HG03354 (cell line): ENCODE measurements around the gene PGAP3.
"Not testable (repeated sequence)": the region's sequence is repeated elsewhere in the genome, so short reads cannot be mapped to it uniquely, and the experiment has no call there.

Source experiments
- ATAC-seq: cut with Tn5 transposase; IDR thresholded peaks from one replicate; pipeline ENCODE4 v1.9.1; 2021; ENCODE audit warnings: mild to moderate bottlenecking; ENCODE audit not compliant: unreplicated experiment, poor library complexity, severe bottlenecking

The PGAP3 gene

GRCh38 chr17:39699818-39700147 is 11.9 kb upstream of the PGAP3 start, which contains the start of gene ERBB2:
Gene ERBB2 (plus strand): TSS chr17:39700064. CDS start chr17:39700239, 175 bp downstream.
- ATAC-seq: no peak

GRCh38 chr17:39699157-39699817 is 11.4 kb upstream of the PGAP3 start:
- ATAC-seq: not testable (repeated sequence)

GRCh38 chr17:39697961-39698360 is 10.1 kb upstream of the PGAP3 start:
- no peak for ATAC-seq

DNA sequence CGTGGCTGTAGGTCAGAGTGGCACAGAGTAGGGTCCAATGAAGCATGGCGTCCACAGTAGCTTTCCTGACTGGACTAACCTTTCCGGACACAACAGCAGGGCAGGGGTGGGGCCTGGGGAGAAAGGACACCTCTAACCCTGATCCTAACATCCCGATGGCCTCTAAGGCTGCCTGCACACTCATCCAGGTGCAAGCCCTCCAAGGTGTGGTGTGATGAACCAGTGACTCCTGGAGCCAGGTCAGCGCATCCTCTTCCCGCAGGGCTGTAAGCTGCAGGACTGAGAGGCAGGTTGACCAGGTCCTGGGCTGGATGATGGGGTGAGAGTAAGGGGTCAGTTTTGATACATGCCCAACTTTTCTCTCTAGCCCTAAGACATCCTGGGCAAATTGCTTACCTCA is 8.9 kb upstream of the PGAP3 start:
- no peak for ATAC-seq

GRCh38 chr17:39695089-39695474 is 7.2 kb upstream of the PGAP3 start:
- ATAC-seq: no peak

DNA sequence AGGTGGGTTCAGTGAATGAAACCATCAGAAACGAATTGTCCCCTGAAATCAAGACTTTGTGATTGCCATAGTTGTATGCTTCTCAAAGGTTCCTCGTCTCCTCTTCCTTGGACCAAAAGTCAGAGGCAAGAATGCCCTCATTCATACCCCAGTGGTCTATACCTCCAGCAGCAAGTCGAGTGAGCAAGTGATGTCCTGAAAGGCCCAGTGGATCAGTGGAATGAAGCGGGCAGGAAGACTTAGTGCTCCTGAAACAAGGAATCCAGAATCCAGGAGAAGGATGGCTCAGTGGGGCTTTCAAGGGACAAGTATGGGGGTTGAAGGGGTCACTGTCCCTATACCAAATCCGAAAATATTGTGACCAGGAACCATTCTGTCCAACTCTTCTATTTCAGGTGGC is 6.7 kb upstream of the PGAP3 start:
- no peak for ATAC-seq

DNA sequence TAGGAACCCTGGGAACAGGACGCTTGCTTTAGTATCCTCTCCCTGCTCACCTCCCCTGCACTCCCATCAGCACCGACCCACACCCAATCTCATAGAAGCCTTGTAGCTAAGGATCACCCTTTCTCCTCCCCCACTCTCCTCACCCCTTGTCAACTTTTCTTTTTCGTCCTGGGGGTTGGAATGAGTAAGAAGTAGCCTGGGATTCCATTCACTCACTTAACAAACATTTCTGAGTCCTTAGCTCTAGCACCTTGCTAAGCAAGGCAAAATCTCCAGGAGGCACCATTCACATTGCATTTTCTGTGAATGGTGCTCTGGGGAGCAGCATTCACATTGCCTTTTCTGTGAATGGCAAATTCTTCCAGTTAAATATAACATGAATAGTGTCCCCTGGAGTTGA is 1.1 kb upstream of the PGAP3 start:
- no peak for ATAC-seq

DNA sequence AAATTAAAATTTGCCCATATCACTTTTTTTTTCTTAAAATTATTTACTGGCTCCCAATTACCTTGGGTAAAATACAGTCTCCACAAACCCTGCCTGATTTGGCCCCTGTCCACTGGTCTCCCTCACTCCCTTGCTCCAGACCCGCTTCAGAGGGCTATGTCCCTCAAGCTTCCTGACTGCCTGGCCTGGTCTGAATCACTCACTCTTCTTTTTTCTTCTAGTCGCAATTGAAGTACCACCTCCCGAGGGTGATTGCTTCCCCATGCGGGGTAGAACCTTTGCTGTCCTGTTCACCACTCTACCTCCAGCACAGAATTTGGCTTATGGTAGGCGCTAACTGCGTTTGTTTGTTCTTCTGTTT is 598 bp upstream of the PGAP3 start:
- ATAC-seq: no peak

- ATAC-seq: no peak
These were observed 734 bp downstream of the PGAP3 start for GRCh38 chr17:39687101-39687545.

- no peak for ATAC-seq
These were observed 3.3 kb downstream of the PGAP3 start for GRCh38 chr17:39684369-39685192.

GRCh38 chr17:39683295-39683939 is 4.4 kb downstream of the PGAP3 start:
- ATAC-seq: no peak

DNA sequence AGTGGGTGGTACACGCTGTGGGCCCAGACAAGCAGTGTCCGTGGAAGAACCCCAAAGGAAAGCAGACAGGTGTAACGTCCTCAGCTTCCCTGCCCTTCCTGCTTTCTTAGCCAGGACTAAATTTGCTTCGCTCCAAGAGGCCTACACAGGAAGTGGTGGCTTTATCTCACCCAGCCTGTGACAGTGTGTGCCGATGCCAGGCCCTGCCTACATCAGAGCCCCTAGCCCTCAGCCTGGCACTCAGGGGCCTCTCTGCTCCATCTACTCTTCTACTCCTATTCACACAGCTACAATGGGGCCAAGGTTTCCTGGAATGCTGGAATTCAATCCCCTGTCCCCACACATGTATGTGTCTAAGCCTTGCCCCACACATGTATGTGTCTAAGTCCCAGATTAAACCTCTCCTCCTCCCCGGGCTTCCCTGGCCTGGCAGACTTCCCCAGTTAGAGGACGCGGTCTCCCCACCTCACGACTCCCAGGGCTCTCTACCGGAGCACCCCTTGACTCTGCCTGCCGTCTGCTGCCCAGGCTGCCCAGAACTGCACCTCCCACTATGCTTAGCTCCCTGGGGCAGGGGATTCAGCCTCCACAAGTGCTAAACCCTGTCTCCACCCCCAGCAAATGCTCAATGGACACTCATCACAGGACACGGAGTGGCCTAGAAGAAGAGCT is 8.2 kb downstream of the PGAP3 start:
- ATAC-seq: no peak

DNA sequence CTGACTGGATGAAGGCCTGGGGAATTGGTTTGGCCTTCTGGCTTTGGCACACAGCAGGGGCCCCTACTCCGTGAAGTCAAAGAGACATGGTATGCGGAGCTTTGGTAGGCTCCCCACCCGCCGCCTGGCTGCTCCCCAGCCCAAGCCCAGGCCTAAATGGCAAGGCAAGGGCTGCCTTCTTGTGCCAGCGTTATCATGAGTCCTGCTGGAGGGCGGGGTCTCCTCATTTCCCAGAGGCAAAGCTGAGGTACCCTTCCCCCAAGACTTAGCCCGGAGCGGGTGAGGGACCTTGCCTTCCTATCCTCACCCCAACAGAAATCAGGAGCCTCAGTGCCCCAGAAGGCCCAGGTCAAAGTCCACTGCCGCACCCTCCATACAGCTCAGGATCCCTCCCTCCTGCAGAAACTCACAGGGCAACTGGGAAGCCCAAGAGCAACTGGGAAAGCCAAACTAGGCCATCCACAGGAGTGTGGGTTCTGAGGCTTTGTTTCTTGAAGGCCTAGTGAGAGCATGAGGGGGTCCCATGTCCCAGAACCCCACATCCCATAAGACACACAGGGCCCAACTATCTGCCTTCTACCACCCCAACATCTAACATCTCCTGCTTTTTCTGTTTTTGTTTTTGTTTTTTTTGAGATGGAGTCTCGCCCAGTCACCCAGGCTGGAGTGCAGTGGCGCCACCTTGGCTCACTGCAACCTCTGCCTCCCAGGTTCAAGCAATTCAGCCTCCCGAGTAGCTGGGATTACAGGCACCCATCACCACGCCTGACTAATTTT is 9.3 kb downstream of the PGAP3 start:
- ATAC-seq: no peak

GRCh38 chr17:39677542-39678339 is 10.1 kb downstream of the PGAP3 start:
- ATAC-seq: no peak

DNA sequence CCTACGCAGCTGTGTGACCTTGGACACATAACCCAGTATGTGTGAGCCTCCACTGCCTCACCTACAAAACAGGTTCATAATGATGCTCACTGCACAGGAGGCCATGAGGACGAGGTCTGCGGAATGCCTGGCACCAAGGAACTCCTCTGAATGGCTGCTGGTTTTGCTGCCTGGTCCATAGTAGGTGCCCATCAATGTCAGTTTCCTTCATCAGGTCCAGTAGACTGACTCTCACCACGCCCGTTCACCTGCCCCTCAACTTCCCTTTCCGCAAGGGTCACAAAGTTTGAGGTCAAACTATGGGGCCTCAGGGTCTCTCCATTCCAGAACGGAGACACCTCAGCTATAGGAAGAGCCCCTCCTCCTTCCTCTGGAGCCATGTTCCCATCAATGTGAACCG is 10.8 kb downstream of the PGAP3 start:
- ATAC-seq: no peak

DNA sequence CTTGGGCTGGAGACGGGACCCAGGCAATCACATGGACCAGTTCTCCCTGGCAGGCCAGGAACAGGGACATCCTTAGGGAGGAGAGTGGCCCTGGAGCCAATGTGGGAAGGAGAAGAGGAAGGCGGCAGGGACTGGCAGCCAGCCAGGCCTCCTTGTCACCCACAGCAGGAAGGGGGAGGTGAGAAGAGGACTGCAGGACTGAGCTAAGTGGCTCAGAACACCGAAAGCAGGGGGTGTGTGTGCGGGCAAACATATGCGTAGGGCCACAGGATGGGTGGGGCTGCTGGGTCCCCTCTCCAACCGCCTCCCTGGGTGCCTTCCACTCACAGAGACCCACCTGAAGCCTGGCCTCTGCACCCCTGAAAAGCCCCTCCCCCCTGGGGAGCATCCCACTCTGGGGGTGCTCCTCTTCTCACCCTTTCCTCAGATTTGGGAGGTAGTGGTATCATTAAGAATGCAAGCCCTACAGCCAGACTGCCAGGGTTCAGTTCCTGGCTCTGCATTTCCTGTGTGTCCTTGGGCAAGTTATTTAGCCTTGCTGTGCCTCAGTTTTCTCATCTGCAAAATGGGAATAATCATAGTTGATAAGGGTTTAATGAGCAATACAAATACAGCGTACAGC is 11.5 kb downstream of the PGAP3 start:
- ATAC-seq: peak; percentile 44

GRCh38 chr17:39675390-39676082 is 12.3 kb downstream of the PGAP3 start:
- no peak for ATAC-seq
